GM18502 (cell line): ENCODE results near the gene RAB15.

Source experiments
- ATAC-seq: cut with Tn5 transposase; IDR thresholded peaks from one replicate; pipeline ENCODE4 v1.9.1; 2021; ENCODE audit warnings: mild to moderate bottlenecking; ENCODE audit not compliant: unreplicated experiment, poor library complexity

The RAB15 gene

GRCh38 chr14:64971943-64972791 is at the start of gene RAB15:
Gene RAB15 (minus strand): TSS chr14:64972336. CDS start chr14:64972076, 260 bp downstream.
- no peak for ATAC-seq

GRCh38 chr14:65019944-65020566 is 47.9 kb upstream of the RAB15 start:
- ATAC-seq = peak; percentile 76

GRCh38 chr14:65016471-65016870 is 44.3 kb upstream of the RAB15 start:
- ATAC-seq = no peak

- no peak for ATAC-seq
Measured at GRCh38 chr14:65015391-65015790, 43.3 kb upstream of the RAB15 start.

GRCh38 chr14:65012353-65012752 is 40.2 kb upstream of the RAB15 start:
- ATAC-seq = no peak

GRCh38 chr14:65011538-65011937 is 39.4 kb upstream of the RAB15 start:
- no peak for ATAC-seq

- ATAC-seq = no peak
Measured at GRCh38 chr14:65010211-65010931, 38.2 kb upstream of the RAB15 start.

- no peak for ATAC-seq
Measured at GRCh38 chr14:65007202-65007601, 35.1 kb upstream of the RAB15 start.

- no peak for ATAC-seq
Measured at GRCh38 chr14:65006261-65006721, 34.2 kb upstream of the RAB15 start.

- ATAC-seq = peak; percentile 71
Measured at GRCh38 chr14:65003394-65003793, 31.3 kb upstream of the RAB15 start.

- ATAC-seq = no peak
Measured at GRCh38 chr14:65002586-65003210, 30.6 kb upstream of the RAB15 start.

- ATAC-seq = no peak
Measured at GRCh38 chr14:65001723-65002122, 29.6 kb upstream of the RAB15 start.

GRCh38 chr14:65000898-65001591 is 28.9 kb upstream of the RAB15 start:
- ATAC-seq = no peak

- ATAC-seq = peak; percentile 42
Measured at GRCh38 chr14:64998455-64998931, 26.4 kb upstream of the RAB15 start.

GRCh38 chr14:64997108-64997794 is 25.1 kb upstream of the RAB15 start:
- ATAC-seq = no peak

GRCh38 chr14:64995291-64995690 is 23.2 kb upstream of the RAB15 start:
- no peak for ATAC-seq

- no peak for ATAC-seq
Measured at GRCh38 chr14:64994540-64994939, 22.4 kb upstream of the RAB15 start.

GRCh38 chr14:64993266-64993930 is 21.3 kb upstream of the RAB15 start:
- no peak for ATAC-seq
